Measurements from ENCODE around the gene KRTAP4-2. TPM values are rescaled to one million over a fixed set of nuclear protein-coding genes. Genes with fewer than 3 reads are reported as not detected.

The KRTAP4-2 gene
- total and polyA plus RNA-seq, 10 of the 15 experiments (the other 5 are each of a cell fraction or from before 2014, with no cell fraction given) = not detected

DNA sequence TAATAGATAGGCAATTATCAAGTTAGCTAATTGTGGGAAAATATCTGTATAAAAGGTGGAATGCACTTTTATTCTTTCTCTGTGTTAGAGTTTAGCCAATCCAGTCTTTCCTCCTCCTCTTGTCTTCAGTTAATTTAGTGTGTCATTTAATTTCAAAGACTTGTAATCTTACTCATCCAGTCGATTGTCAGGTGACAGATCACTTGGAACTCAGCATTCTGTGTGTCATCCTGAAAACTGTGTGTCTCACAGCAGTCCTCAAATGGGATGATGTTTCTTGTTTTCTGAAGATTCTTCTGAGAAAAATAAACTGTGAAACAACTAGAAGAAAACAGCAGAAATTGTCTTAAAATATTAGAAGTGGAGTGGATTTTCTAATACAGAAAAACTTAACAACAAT, 7.0 kb upstream of the KRTAP4-2 start:
- ChIA-PET SMC1A (ENCODE audit: uncharacterized antibody, unreplicated experiment) (no interaction called here), CTCF (no interaction called here), POLR2A (no interaction called here), RAD21 (ENCODE audit: unreplicated experiment) (no interaction called here)
- intact Hi-C loops (cut with micrococcal nuclease; ENCODE audit: unreplicated experiment) (no loop called here), in situ Hi-C loops (cut with MboI) (loop anchor here (10.0 kb wide), 1 partner anchor 60 kb away; the partner anchor contains the start of gene KRTAP9-4)
- Histone ChIP-seq H3K27ac (ENCODE audit: control insufficient read depth, insufficient read depth) (no peak overlapping the region), H3K4me3 (no peak overlapping the region), H4K20me1 (ENCODE audit: control insufficient read depth, insufficient read depth) (no peaks in the 10 kb centered on the region), H3K4me2 (ENCODE audit: control insufficient read depth, insufficient read depth) (no peak overlapping the region), H3K4me1 (ENCODE audit: control insufficient read depth, insufficient read depth, low read length) (no peaks in the 10 kb centered on the region), H3K79me2 (ENCODE audit: control insufficient read depth, insufficient read depth, low read length) (no peaks in the 10 kb centered on the region), H3K36me3 (ENCODE audit: control insufficient read depth in 2 of 2, insufficient read depth in 2 of 2, low read length in 1 of 2) (no peaks in the 10 kb centered on the region), H3K27me3 (replicated peaks in 1 of 2; ENCODE audit: control insufficient read depth in 2 of 2, insufficient read depth in 2 of 2, low read length in 1 of 2) (no peaks in the 10 kb centered on the region), H3K9me3 (replicated peaks; ENCODE audit: control insufficient read depth, insufficient read depth, low read length) (no peaks in the 10 kb centered on the region), H2AFZ (ENCODE audit: control insufficient read depth, low read depth, low read length) (no peak overlapping the region), H3K9ac (ENCODE audit: control insufficient read depth, insufficient read depth, low read length) (no peak overlapping the region)
- no peak for FAIRE-seq
- no TSS peak for BruUV-seq (replicated peaks)
- WGBS (ENCODE audit: insufficient coverage, insufficient replicate concordance, low lambda C conversion rate, missing lambda C conversion rate) = 0% methylated on average over 1 of the region's 1 CpG
- no peak for ATAC-seq
- DNase-seq (ENCODE audit: low read depth, low spot score) = no peak
- TF ChIP-seq, protein P1, sequence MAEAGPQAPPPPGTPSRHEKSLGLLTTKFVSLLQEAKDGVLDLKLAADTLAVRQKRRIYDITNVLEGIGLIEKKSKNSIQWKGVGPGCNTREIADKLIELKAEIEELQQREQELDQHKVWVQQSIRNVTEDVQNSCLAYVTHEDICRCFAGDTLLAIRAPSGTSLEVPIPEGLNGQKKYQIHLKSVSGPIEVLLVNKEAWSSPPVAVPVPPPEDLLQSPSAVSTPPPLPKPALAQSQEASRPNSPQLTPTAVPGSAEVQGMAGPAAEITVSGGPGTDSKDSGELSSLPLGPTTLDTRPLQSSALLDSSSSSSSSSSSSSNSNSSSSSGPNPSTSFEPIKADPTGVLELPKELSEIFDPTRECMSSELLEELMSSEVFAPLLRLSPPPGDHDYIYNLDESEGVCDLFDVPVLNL (IDR thresholded peaks at IDR 0.05; ENCODE audit: low read depth, low read length) = no peak
- no peak for TF ChIP-seq NR2F1 (conservative IDR thresholded peaks at IDR 0.05)
- no peak for TF ChIP-seq FOXM1 (IDR thresholded peaks at IDR 0.05; ENCODE audit: low read depth, low read length)
- TF ChIP-seq TARDBP (IDR thresholded peaks at IDR 0.05; ENCODE audit: borderline replicate concordance) = no peak
- TF ChIP-seq SREBF2 (IDR thresholded peaks at IDR 0.05; ENCODE audit: low read length) = no peak
- no peak for TF ChIP-seq TBL1XR1 (IDR thresholded peaks at IDR 0.05; ENCODE audit: low read depth, low read length)
- TF ChIP-seq STAT3 (IDR thresholded peaks at IDR 0.05; ENCODE audit: low read depth, low read length) = no peak

DNA sequence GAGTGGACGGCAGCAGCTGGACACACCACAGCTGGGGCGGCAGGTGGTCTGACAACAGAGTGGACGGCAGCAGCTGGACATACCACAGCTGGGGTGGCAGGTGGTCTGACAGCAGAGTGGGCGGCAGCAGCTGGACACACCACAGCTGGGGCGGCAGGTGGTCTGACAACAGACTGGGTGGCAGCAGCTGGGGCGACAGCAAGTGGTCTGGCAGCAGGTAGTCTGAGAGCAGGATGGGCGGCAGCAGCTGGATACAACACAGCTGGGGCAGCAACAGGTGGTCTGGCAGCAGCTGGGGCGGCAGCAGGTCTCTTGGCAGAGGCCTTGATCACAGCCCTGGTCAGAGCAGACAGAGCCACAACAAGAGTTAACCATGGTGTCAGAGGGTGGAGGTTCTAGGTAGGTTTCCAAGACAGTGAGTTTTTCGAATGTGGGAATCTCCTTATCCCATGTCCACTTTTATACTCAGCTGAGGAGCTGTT, 6.5 kb upstream of the KRTAP4-2 start, which contains the start of gene KRTAP4-1:
Gene KRTAP4-1 (minus strand): TSS at position 432 of the 482 bp plus-strand sequence. CDS start 57 bp downstream, at position 375.
- no peak within 1 kb of the TSS for H3K27ac ChIP-seq (ENCODE audit: control insufficient read depth, insufficient read depth)
- no TSS peak for BruUV-seq (replicated peaks)
- no peaks in the 10 kb centered on the region for H3K9me3 ChIP-seq (replicated peaks; ENCODE audit: control insufficient read depth, insufficient read depth, low read length)
- DNase-seq (ENCODE audit: low read depth, low spot score) (no peak), ATAC-seq (no peak), FAIRE-seq (no peak)
- POLR2A ChIA-PET = no interaction called here
- no peaks in the 10 kb centered on the region for H3K4me1 ChIP-seq (ENCODE audit: control insufficient read depth, insufficient read depth, low read length)
- H4K20me1 ChIP-seq (ENCODE audit: control insufficient read depth, insufficient read depth) = no peaks in the 10 kb centered on the region
- in situ Hi-C loops (cut with MboI) (loop anchor here (10.0 kb wide), 1 partner anchor 60 kb away; the partner anchor contains the start of gene KRTAP9-4), intact Hi-C loops (cut with micrococcal nuclease; ENCODE audit: unreplicated experiment) (no loop called here)
- CTCF ChIA-PET = no interaction called here
- SMC1A ChIA-PET (ENCODE audit: uncharacterized antibody, unreplicated experiment) = no interaction called here
- no peak within 1 kb of the TSS for H3K4me2 ChIP-seq (ENCODE audit: control insufficient read depth, insufficient read depth)
- no peaks in the 10 kb centered on the region for H3K27me3 ChIP-seq (replicated peaks in 1 of 2; ENCODE audit: control insufficient read depth in 2 of 2, insufficient read depth in 2 of 2, low read length in 1 of 2)
- RAD21 ChIA-PET (ENCODE audit: unreplicated experiment) = no interaction called here
- H3K4me3 ChIP-seq = no peak within 1 kb of the TSS
- no peak within 1 kb of the TSS for H3K9ac ChIP-seq (ENCODE audit: control insufficient read depth, insufficient read depth, low read length)
- no peak within 1 kb of the TSS for H2AFZ ChIP-seq (ENCODE audit: control insufficient read depth, low read depth, low read length)
- no peaks in the 10 kb centered on the region for H3K36me3 ChIP-seq (ENCODE audit: control insufficient read depth in 2 of 2, insufficient read depth in 2 of 2, low read length in 1 of 2)
- no peaks in the 10 kb centered on the region for H3K79me2 ChIP-seq (ENCODE audit: control insufficient read depth, insufficient read depth, low read length)
- WGBS (ENCODE audit: insufficient coverage, insufficient replicate concordance, low lambda C conversion rate, missing lambda C conversion rate) = 12% methylated on average over 6 of the region's 9 CpGs
- TF ChIP-seq ZNF24 (IDR thresholded peaks at IDR 0.05) = no peak
- TF ChIP-seq, protein P2, sequence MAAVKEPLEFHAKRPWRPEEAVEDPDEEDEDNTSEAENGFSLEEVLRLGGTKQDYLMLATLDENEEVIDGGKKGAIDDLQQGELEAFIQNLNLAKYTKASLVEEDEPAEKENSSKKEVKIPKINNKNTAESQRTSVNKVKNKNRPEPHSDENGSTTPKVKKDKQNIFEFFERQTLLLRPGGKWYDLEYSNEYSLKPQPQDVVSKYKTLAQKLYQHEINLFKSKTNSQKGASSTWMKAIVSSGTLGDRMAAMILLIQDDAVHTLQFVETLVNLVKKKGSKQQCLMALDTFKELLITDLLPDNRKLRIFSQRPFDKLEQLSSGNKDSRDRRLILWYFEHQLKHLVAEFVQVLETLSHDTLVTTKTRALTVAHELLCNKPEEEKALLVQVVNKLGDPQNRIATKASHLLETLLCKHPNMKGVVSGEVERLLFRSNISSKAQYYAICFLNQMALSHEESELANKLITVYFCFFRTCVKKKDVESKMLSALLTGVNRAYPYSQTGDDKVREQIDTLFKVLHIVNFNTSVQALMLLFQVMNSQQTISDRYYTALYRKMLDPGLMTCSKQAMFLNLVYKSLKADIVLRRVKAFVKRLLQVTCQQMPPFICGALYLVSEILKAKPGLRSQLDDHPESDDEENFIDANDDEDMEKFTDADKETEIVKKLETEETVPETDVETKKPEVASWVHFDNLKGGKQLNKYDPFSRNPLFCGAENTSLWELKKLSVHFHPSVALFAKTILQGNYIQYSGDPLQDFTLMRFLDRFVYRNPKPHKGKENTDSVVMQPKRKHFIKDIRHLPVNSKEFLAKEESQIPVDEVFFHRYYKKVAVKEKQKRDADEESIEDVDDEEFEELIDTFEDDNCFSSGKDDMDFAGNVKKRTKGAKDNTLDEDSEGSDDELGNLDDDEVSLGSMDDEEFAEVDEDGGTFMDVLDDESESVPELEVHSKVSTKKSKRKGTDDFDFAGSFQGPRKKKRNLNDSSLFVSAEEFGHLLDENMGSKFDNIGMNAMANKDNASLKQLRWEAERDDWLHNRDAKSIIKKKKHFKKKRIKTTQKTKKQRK (IDR thresholded peaks at IDR 0.05; ENCODE audit: low read depth, low read length) = no peak
- TF ChIP-seq ZZZ3 (IDR thresholded peaks at IDR 0.05; ENCODE audit: control insufficient read depth, insufficient read length, low read depth) = no peak
- TF ChIP-seq, protein P3, sequence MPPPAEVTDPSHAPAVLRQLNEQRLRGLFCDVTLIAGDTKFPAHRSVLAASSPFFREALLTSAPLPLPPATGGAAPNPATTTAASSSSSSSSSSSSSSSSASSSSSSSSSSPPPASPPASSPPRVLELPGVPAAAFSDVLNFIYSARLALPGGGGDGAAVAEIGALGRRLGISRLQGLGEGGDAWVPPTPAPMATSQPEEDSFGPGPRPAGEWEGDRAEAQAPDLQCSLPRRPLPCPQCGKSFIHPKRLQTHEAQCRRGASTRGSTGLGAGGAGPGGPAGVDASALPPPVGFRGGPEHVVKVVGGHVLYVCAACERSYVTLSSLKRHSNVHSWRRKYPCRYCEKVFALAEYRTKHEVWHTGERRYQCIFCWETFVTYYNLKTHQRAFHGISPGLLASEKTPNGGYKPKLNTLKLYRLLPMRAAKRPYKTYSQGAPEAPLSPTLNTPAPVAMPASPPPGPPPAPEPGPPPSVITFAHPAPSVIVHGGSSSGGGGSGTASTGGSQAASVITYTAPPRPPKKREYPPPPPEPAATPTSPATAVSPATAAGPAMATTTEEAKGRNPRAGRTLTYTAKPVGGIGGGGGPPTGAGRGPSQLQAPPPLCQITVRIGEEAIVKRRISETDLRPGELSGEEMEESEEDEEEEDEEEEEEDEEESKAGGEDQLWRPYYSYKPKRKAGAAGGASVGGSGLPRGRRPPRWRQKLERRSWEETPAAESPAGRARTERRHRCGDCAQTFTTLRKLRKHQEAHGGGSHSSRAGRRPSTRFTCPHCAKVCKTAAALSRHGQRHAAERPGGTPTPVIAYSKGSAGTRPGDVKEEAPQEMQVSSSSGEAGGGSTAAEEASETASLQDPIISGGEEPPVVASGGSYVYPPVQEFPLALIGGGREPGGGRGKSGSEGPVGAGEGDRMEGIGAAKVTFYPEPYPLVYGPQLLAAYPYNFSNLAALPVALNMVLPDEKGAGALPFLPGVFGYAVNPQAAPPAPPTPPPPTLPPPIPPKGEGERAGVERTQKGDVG (CRISPR knock-in tag; IDR thresholded peaks at IDR 0.05) = no peak
